ENCODE data around the gene NIBAN1.

NIBAN1 gene

GRCh38 chr1:184943998-184944397 is 30.3 kb downstream of the NIBAN1 start:
- peaks cover 6% of the 10 kb centered on the region for H3K4me1 ChIP-seq (ENCODE audit: control insufficient read depth, insufficient read depth, low read length, unreplicated experiment)
- no peaks in the 10 kb centered on the region for H3K27me3 ChIP-seq (ENCODE audit: insufficient read depth, low read length)
- H3K36me3 ChIP-seq (ENCODE audit: insufficient read depth, low read length): no peaks in the 10 kb centered on the region
- no peaks in the 10 kb centered on the region for H3K79me2 ChIP-seq (ENCODE audit: control insufficient read depth, insufficient read depth, low read length, unreplicated experiment)
- no peak overlapping the region for H2AFZ ChIP-seq (ENCODE audit: low read length, unreplicated experiment)
- no peak overlapping the region for H3K27ac ChIP-seq (ENCODE audit: low read depth, low read length)
- H3K4me3 ChIP-seq (ENCODE audit: low read depth, low read length): no peak overlapping the region

GRCh38 chr1:184941735-184942134 is 32.6 kb downstream of the NIBAN1 start:
- Histone ChIP-seq H2AFZ (ENCODE audit: low read length, unreplicated experiment) (no peak overlapping the region), H3K27me3 (ENCODE audit: insufficient read depth, low read length) (no peaks in the 10 kb centered on the region), H3K4me3 (ENCODE audit: low read depth, low read length) (no peak overlapping the region), H3K36me3 (ENCODE audit: insufficient read depth, low read length) (no peaks in the 10 kb centered on the region), H3K79me2 (ENCODE audit: control insufficient read depth, insufficient read depth, low read length, unreplicated experiment) (no peaks in the 10 kb centered on the region), H3K4me1 (ENCODE audit: control insufficient read depth, insufficient read depth, low read length, unreplicated experiment) (no peaks in the 10 kb centered on the region), H3K27ac (ENCODE audit: low read depth, low read length) (no peak overlapping the region)

GRCh38 chr1:184941410-184941733 is 32.9 kb downstream of the NIBAN1 start:
- H3K27ac ChIP-seq (ENCODE audit: low read depth, low read length): no peak overlapping the region
- no peaks in the 10 kb centered on the region for H3K27me3 ChIP-seq (ENCODE audit: insufficient read depth, low read length)
- no peak overlapping the region for H3K4me3 ChIP-seq (ENCODE audit: low read depth, low read length)
- H3K4me1 ChIP-seq (ENCODE audit: control insufficient read depth, insufficient read depth, low read length, unreplicated experiment): no peaks in the 10 kb centered on the region
- no peaks in the 10 kb centered on the region for H3K79me2 ChIP-seq (ENCODE audit: control insufficient read depth, insufficient read depth, low read length, unreplicated experiment)
- no peaks in the 10 kb centered on the region for H3K36me3 ChIP-seq (ENCODE audit: insufficient read depth, low read length)
- H2AFZ ChIP-seq (ENCODE audit: low read length, unreplicated experiment): no peak overlapping the region

GRCh38 chr1:184940694-184941409 is 33.5 kb downstream of the NIBAN1 start:
- Histone ChIP-seq H3K27ac (ENCODE audit: low read depth, low read length) (no peak overlapping the region), H3K4me1 (ENCODE audit: control insufficient read depth, insufficient read depth, low read length, unreplicated experiment) (no peaks in the 10 kb centered on the region), H2AFZ (ENCODE audit: low read length, unreplicated experiment) (no peak overlapping the region), H3K79me2 (ENCODE audit: control insufficient read depth, insufficient read depth, low read length, unreplicated experiment) (no peaks in the 10 kb centered on the region), H3K4me3 (ENCODE audit: low read depth, low read length) (no peak overlapping the region), H3K27me3 (ENCODE audit: insufficient read depth, low read length) (no peaks in the 10 kb centered on the region), H3K36me3 (ENCODE audit: insufficient read depth, low read length) (no peaks in the 10 kb centered on the region)

GRCh38 chr1:184940226-184940625 is 34.1 kb downstream of the NIBAN1 start:
- Histone ChIP-seq H3K4me3 (ENCODE audit: low read depth, low read length) (no peak overlapping the region), H3K27ac (ENCODE audit: low read depth, low read length) (no peak overlapping the region), H3K4me1 (ENCODE audit: control insufficient read depth, insufficient read depth, low read length, unreplicated experiment) (no peaks in the 10 kb centered on the region), H2AFZ (ENCODE audit: low read length, unreplicated experiment) (no peak overlapping the region), H3K79me2 (ENCODE audit: control insufficient read depth, insufficient read depth, low read length, unreplicated experiment) (no peaks in the 10 kb centered on the region), H3K27me3 (ENCODE audit: insufficient read depth, low read length) (no peaks in the 10 kb centered on the region), H3K36me3 (ENCODE audit: insufficient read depth, low read length) (no peaks in the 10 kb centered on the region)

- no peak overlapping the region for H2AFZ ChIP-seq (ENCODE audit: low read length, unreplicated experiment)
- H3K27ac ChIP-seq (ENCODE audit: low read depth, low read length): no peak overlapping the region
- no peaks in the 10 kb centered on the region for H3K4me1 ChIP-seq (ENCODE audit: control insufficient read depth, insufficient read depth, low read length, unreplicated experiment)
- no peak overlapping the region for H3K4me3 ChIP-seq (ENCODE audit: low read depth, low read length)
- H3K36me3 ChIP-seq (ENCODE audit: insufficient read depth, low read length): no peaks in the 10 kb centered on the region
- no peaks in the 10 kb centered on the region for H3K79me2 ChIP-seq (ENCODE audit: control insufficient read depth, insufficient read depth, low read length, unreplicated experiment)
- no peaks in the 10 kb centered on the region for H3K27me3 ChIP-seq (ENCODE audit: insufficient read depth, low read length)
Measured at GRCh38 chr1:184937729-184938128, 36.6 kb downstream of the NIBAN1 start.

- H3K4me1 ChIP-seq (ENCODE audit: control insufficient read depth, insufficient read depth, low read length, unreplicated experiment): no peaks in the 10 kb centered on the region
- H3K36me3 ChIP-seq (ENCODE audit: insufficient read depth, low read length): no peaks in the 10 kb centered on the region
- no peak overlapping the region for H3K27ac ChIP-seq (ENCODE audit: low read depth, low read length)
- no peaks in the 10 kb centered on the region for H3K27me3 ChIP-seq (ENCODE audit: insufficient read depth, low read length)
- no peak overlapping the region for H3K4me3 ChIP-seq (ENCODE audit: low read depth, low read length)
- H2AFZ ChIP-seq (ENCODE audit: low read length, unreplicated experiment): no peak overlapping the region
- no peaks in the 10 kb centered on the region for H3K79me2 ChIP-seq (ENCODE audit: control insufficient read depth, insufficient read depth, low read length, unreplicated experiment)
Measured at GRCh38 chr1:184935920-184936798, 38.1 kb downstream of the NIBAN1 start.

GRCh38 chr1:184933944-184934343 is 40.4 kb downstream of the NIBAN1 start:
- H3K27me3 ChIP-seq (ENCODE audit: insufficient read depth, low read length): no peaks in the 10 kb centered on the region
- H3K36me3 ChIP-seq (ENCODE audit: insufficient read depth, low read length): no peaks in the 10 kb centered on the region
- H3K27ac ChIP-seq (ENCODE audit: low read depth, low read length): no peak overlapping the region
- H2AFZ ChIP-seq (ENCODE audit: low read length, unreplicated experiment): no peak overlapping the region
- no peaks in the 10 kb centered on the region for H3K79me2 ChIP-seq (ENCODE audit: control insufficient read depth, insufficient read depth, low read length, unreplicated experiment)
- H3K4me1 ChIP-seq (ENCODE audit: control insufficient read depth, insufficient read depth, low read length, unreplicated experiment): no peaks in the 10 kb centered on the region
- no peak overlapping the region for H3K4me3 ChIP-seq (ENCODE audit: low read depth, low read length)

GRCh38 chr1:184932319-184932718 is 42.0 kb downstream of the NIBAN1 start:
- Histone ChIP-seq H3K4me3 (ENCODE audit: low read depth, low read length) (no peak overlapping the region), H3K4me1 (ENCODE audit: control insufficient read depth, insufficient read depth, low read length, unreplicated experiment) (no peaks in the 10 kb centered on the region), H3K36me3 (ENCODE audit: insufficient read depth, low read length) (no peaks in the 10 kb centered on the region), H3K27ac (ENCODE audit: low read depth, low read length) (no peak overlapping the region), H3K79me2 (ENCODE audit: control insufficient read depth, insufficient read depth, low read length, unreplicated experiment) (no peaks in the 10 kb centered on the region), H2AFZ (ENCODE audit: low read length, unreplicated experiment) (no peak overlapping the region), H3K27me3 (ENCODE audit: insufficient read depth, low read length) (no peaks in the 10 kb centered on the region)

- Histone ChIP-seq H3K4me1 (ENCODE audit: control insufficient read depth, insufficient read depth, low read length, unreplicated experiment) (no peaks in the 10 kb centered on the region), H3K27ac (ENCODE audit: low read depth, low read length) (no peak overlapping the region), H3K79me2 (ENCODE audit: control insufficient read depth, insufficient read depth, low read length, unreplicated experiment) (no peaks in the 10 kb centered on the region), H3K36me3 (ENCODE audit: insufficient read depth, low read length) (no peaks in the 10 kb centered on the region), H3K27me3 (ENCODE audit: insufficient read depth, low read length) (no peaks in the 10 kb centered on the region), H2AFZ (ENCODE audit: low read length, unreplicated experiment) (no peak overlapping the region), H3K4me3 (ENCODE audit: low read depth, low read length) (no peak overlapping the region)
Measured at GRCh38 chr1:184931566-184931965, 42.7 kb downstream of the NIBAN1 start.

- no peaks in the 10 kb centered on the region for H3K27me3 ChIP-seq (ENCODE audit: insufficient read depth, low read length)
- no peak overlapping the region for H2AFZ ChIP-seq (ENCODE audit: low read length, unreplicated experiment)
- no peak overlapping the region for H3K27ac ChIP-seq (ENCODE audit: low read depth, low read length)
- H3K4me1 ChIP-seq (ENCODE audit: control insufficient read depth, insufficient read depth, low read length, unreplicated experiment): no peaks in the 10 kb centered on the region
- H3K79me2 ChIP-seq (ENCODE audit: control insufficient read depth, insufficient read depth, low read length, unreplicated experiment): no peaks in the 10 kb centered on the region
- H3K36me3 ChIP-seq (ENCODE audit: insufficient read depth, low read length): no peaks in the 10 kb centered on the region
- H3K4me3 ChIP-seq (ENCODE audit: low read depth, low read length): no peak overlapping the region
Measured at GRCh38 chr1:184930645-184931044, 43.7 kb downstream of the NIBAN1 start.
